ENCODE results near the gene ACSL5. TPM values are rescaled to one million over a fixed set of nuclear protein-coding genes. Genes with fewer than 3 reads are reported as not detected.

ACSL5 gene
- total and polyA plus RNA-seq, 4 donors: 15.0 to 201 (median 43.5) TPM

- peak overlapping the region; percentile 51 to 78 for H3K27ac ChIP-seq (ENCODE audit: low read depth in 1 of 2, low read length in 2 of 2)
- H3K9me3 ChIP-seq (ENCODE audit: control insufficient read depth in 4 of 4, low read length in 3 of 4): no peaks in the 10 kb centered on the region
- no peak for TF ChIP-seq TAF1 (conservative IDR thresholded peaks at IDR 0.05)
- no peak for TF ChIP-seq FOXA2 (IDR thresholded peaks at IDR 0.05)
- no peak for TF ChIP-seq RXRA (IDR thresholded peaks at IDR 0.05)
- no peak for TF ChIP-seq EGR1 (IDR thresholded peaks at IDR 0.05; ENCODE audit: low read depth in 2 of 2)
- TF ChIP-seq, protein P1, sequence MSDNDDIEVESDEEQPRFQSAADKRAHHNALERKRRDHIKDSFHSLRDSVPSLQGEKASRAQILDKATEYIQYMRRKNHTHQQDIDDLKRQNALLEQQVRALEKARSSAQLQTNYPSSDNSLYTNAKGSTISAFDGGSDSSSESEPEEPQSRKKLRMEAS (IDR thresholded peaks at IDR 0.05): no peak
- TF ChIP-seq ZBTB33 (IDR thresholded peaks at IDR 0.05): no peak
- TF ChIP-seq RAD21 (IDR thresholded peaks at IDR 0.05): no peak
- no peak for TF ChIP-seq FOXA1 (IDR thresholded peaks at IDR 0.05)
- TF ChIP-seq CTCF (IDR thresholded peaks at IDR 0.05; ENCODE audit: low read depth, low read length, missing input control): no peak
- TF ChIP-seq NR2F2 (IDR thresholded peaks at IDR 0.05): no peak
- TF ChIP-seq HNF4G (IDR thresholded peaks at IDR 0.05): no peak
- TF ChIP-seq HNF4A (conservative IDR thresholded peaks at IDR 0.05): no peak
- TF ChIP-seq GABPA (IDR thresholded peaks at IDR 0.05 in 1 of 2, conservative IDR thresholded peaks at IDR 0.05 in 1 of 2): no peak
- TF ChIP-seq SP1 (IDR thresholded peaks at IDR 0.05): no peak
- no peaks in the 10 kb centered on the region for H3K36me3 ChIP-seq (ENCODE audit: control insufficient read depth in 4 of 4, insufficient read depth in 3 of 4, low read depth in 1 of 4, low read length in 3 of 4)
- no peak for DNase-seq (ENCODE audit: low spot score)
- H3K4me1 ChIP-seq (ENCODE audit: control insufficient read depth in 4 of 4, insufficient read depth in 4 of 4, low read length in 3 of 4): peaks cover 24 to 55% (median 48%) of the 10 kb centered on the region in 4 donors
- no peaks in the 10 kb centered on the region for H3K27me3 ChIP-seq (ENCODE audit: control insufficient read depth in 4 of 4, insufficient read depth in 4 of 4, low read length in 3 of 4)
- 54% methylated on average over 6 of the region's 6 CpGs for WGBS
- H3K4me3 ChIP-seq (ENCODE audit: low read depth in 1 of 3, low read length in 3 of 3): no peak overlapping the region
- no peak overlapping the region for H3K9ac ChIP-seq (ENCODE audit: low read depth in 1 of 2, low read length in 2 of 2)
Measured at GRCh38 chr10:112365451-112365850, 8.5 kb upstream of the ACSL5 start.

DNA sequence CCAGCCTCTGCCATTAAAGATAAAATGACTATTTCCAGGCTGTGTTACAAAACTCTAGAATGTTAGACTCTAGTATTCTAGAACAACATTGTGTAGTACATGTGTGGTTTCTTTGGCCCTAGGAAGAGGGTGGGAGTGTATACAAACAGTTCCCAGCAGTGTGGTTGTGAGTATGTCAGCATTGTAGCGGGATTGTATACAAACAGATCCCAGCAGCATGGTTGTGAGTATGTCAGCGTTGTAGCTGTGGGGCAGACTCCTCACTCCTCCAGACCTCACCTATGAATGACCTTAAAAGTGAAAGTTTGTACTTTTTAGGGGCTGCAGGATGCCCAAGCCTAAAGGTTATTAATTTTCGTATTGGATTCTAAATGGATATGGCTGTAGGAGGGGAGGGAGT lies 6.9 kb upstream of the ACSL5 start:
- Histone ChIP-seq H3K9ac (ENCODE audit: low read depth in 1 of 2, low read length in 2 of 2) (no peak overlapping the region), H3K36me3 (ENCODE audit: control insufficient read depth in 4 of 4, insufficient read depth in 3 of 4, low read depth in 1 of 4, low read length in 3 of 4) (no peaks in the 10 kb centered on the region), H3K4me1 (ENCODE audit: control insufficient read depth in 4 of 4, insufficient read depth in 4 of 4, low read length in 3 of 4) (peaks cover 18 to 41% (median 37%) of the 10 kb centered on the region in 4 donors), H3K27me3 (ENCODE audit: control insufficient read depth in 4 of 4, insufficient read depth in 4 of 4, low read length in 3 of 4) (no peaks in the 10 kb centered on the region), H3K27ac (ENCODE audit: low read depth in 1 of 2, low read length in 2 of 2) (no peak overlapping the region), H3K9me3 (ENCODE audit: control insufficient read depth in 4 of 4, low read length in 3 of 4) (no peaks in the 10 kb centered on the region), H3K4me3 (ENCODE audit: low read depth in 1 of 3, low read length in 3 of 3) (no peak overlapping the region)
- WGBS: 80% methylated on average over 3 of the region's 3 CpGs
- no peak for TF ChIP-seq RAD21 (IDR thresholded peaks at IDR 0.05)
- DNase-seq (ENCODE audit: low spot score): no peak

DNA sequence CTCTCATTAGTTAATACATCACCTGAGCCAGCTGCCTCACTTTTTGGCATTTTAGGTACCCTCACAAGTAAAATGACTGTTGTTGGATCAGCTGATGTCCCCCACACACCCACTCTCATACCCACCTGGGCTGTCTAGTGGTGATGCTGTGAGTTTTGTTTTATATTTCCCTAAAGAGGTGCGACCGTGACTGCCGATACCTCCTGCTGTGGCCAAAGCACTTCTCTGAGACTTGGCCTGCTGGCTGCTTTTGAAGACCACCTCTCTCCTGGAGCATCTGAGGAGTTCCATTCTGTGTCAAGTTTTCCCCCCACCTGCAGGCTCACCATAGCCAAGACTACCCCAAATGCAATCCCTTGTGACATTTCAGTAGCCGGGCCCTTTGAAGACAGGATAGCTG lies 6.4 kb upstream of the ACSL5 start:
- Histone ChIP-seq H3K9ac (ENCODE audit: low read depth in 1 of 2, low read length in 2 of 2) (no peak overlapping the region), H3K9me3 (ENCODE audit: control insufficient read depth in 4 of 4, low read length in 3 of 4) (no peaks in the 10 kb centered on the region), H3K27ac (ENCODE audit: low read depth in 1 of 2, low read length in 2 of 2) (no peak overlapping the region), H3K27me3 (ENCODE audit: control insufficient read depth in 4 of 4, insufficient read depth in 4 of 4, low read length in 3 of 4) (no peaks in the 10 kb centered on the region), H3K4me1 (ENCODE audit: control insufficient read depth in 4 of 4, insufficient read depth in 4 of 4, low read length in 3 of 4) (peaks cover 13 to 35% (median 32%) of the 10 kb centered on the region in 4 donors), H3K4me3 (ENCODE audit: low read depth in 1 of 3, low read length in 3 of 3) (no peak overlapping the region), H3K36me3 (ENCODE audit: control insufficient read depth in 4 of 4, insufficient read depth in 3 of 4, low read depth in 1 of 4, low read length in 3 of 4) (no peaks in the 10 kb centered on the region)
- DNase-seq (ENCODE audit: low spot score): peak; percentile 20
- WGBS: 96% methylated on average over 4 of the region's 4 CpGs
- TF ChIP-seq ZBTB33 (IDR thresholded peaks at IDR 0.05) (no peak), FOXA2 (IDR thresholded peaks at IDR 0.05) (no peak), CTCF (IDR thresholded peaks at IDR 0.05; ENCODE audit: low read depth, low read length, missing input control) (no peak), YY1 (IDR thresholded peaks at IDR 0.05) (no peak), RAD21 (IDR thresholded peaks at IDR 0.05) (no peak)
- TF ChIP-seq, protein P1 (IDR thresholded peaks at IDR 0.05): no peak
- TF ChIP-seq, protein P2, sequence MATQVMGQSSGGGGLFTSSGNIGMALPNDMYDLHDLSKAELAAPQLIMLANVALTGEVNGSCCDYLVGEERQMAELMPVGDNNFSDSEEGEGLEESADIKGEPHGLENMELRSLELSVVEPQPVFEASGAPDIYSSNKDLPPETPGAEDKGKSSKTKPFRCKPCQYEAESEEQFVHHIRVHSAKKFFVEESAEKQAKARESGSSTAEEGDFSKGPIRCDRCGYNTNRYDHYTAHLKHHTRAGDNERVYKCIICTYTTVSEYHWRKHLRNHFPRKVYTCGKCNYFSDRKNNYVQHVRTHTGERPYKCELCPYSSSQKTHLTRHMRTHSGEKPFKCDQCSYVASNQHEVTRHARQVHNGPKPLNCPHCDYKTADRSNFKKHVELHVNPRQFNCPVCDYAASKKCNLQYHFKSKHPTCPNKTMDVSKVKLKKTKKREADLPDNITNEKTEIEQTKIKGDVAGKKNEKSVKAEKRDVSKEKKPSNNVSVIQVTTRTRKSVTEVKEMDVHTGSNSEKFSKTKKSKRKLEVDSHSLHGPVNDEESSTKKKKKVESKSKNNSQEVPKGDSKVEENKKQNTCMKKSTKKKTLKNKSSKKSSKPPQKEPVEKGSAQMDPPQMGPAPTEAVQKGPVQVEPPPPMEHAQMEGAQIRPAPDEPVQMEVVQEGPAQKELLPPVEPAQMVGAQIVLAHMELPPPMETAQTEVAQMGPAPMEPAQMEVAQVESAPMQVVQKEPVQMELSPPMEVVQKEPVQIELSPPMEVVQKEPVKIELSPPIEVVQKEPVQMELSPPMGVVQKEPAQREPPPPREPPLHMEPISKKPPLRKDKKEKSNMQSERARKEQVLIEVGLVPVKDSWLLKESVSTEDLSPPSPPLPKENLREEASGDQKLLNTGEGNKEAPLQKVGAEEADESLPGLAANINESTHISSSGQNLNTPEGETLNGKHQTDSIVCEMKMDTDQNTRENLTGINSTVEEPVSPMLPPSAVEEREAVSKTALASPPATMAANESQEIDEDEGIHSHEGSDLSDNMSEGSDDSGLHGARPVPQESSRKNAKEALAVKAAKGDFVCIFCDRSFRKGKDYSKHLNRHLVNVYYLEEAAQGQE (IDR thresholded peaks at IDR 0.05): no peak

Data from liver (tissue), 9 donors.